HepG2 (cell line): ENCODE data around the gene PTH1R. TPM values are rescaled to one million over a fixed set of nuclear protein-coding genes. Genes with fewer than 3 reads are reported as not detected.

ENCODE experiments used
- ATAC-seq: fragments of 200-7000 bp; cut with Tn5 transposase; 3 replicates; pipeline ENCODE4 v1.9.1; 2020; ENCODE audit warnings: mild to moderate bottlenecking, moderate library complexity
- BruUV-seq: library from RNA; stranded (reverse); fragments of 400-500 nt; replicated peaks from 2 replicates; lab custom pipeline; 2021; lab: Mats Ljungman, UMichigan
- CTCF ChIA-PET: fragments of 300-600 bp; formaldehyde crosslinking; extraction: SDS; loops from one replicate; lab custom pipeline; 2021; ENCODE audit warnings: low total read pairs, inconsistent platforms, low intra/inter-chr PET ratio; lab: Yijun Ruan, JAX
- POLR2A ChIA-PET: fragments of 350-600 bp; sonication (Branson Sonifier 250); formaldehyde crosslinking; loops from one replicate; lab custom pipeline; 2020; ENCODE audit warnings: antibody characterized with exemption, inconsistent platforms; lab: Yijun Ruan, JAX
- DNase-seq: peaks from one replicate; pipeline ENCODE4 v3.0.0-alpha.2; 2015; ENCODE audit warnings: low spot score
- FAIRE-seq: peaks from 3 replicates; lab custom pipeline; 2011; peaks lifted over from hg19 to GRCh38; lab: Jason Lieb, UNC
- H2AFZ ChIP-seq: one replicate; pipeline ENCODE4 v1.6.1; 2011; ENCODE audit warnings: low read length, inconsistent platforms
- H3K27ac ChIP-seq: fragments of 300-600 bp; 3 replicates; pipeline ENCODE4 v1.8.0; 2011; ENCODE audit warnings: mixed run types, mild to moderate bottlenecking, mixed read lengths, low read length, inconsistent platforms; ENCODE audit not compliant: insufficient read depth; ENCODE audit errors: extremely low read length
- H3K27me3 ChIP-seq, 2 experiments: fragments of 200-600 bp in 1 of 2; 2 replicates in 1 of 2; 3 replicates in 1 of 2; pipeline versions ENCODE4 v1.6.0 to v1.8.0; 2011; ENCODE audit warnings: low read length in 2 of 2, mild to moderate bottlenecking in 2 of 2, moderate library complexity in 2 of 2, inconsistent platforms in 1 of 2; ENCODE audit not compliant: insufficient read depth in 2 of 2, control insufficient read depth in 1 of 2
- H3K36me3 ChIP-seq, 2 experiments: fragments of 200-600 bp in 1 of 2; replicated peaks in 1 of 2; 2 replicates in 1 of 2; 3 replicates in 1 of 2; pipeline versions ENCODE4 v1.5.1 to v1.8.0; 2011; ENCODE audit warnings: low read length in 2 of 2, inconsistent platforms in 1 of 2; ENCODE audit not compliant: insufficient read depth in 2 of 2, control insufficient read depth in 1 of 2
- H3K4me1 ChIP-seq: 2 replicates; pipeline ENCODE4 v1.5.1; 2012; ENCODE audit warnings: low read length, inconsistent platforms; ENCODE audit not compliant: insufficient read depth
- H3K4me2 ChIP-seq: 2 replicates; pipeline ENCODE4 v1.6.0; 2011; ENCODE audit warnings: low read depth, low read length, inconsistent platforms
- H3K4me3 ChIP-seq, 3 experiments: fragments of 200-600 bp in 1 of 3; sonication (generic), shearing (Covaris generic) in 1 of 3; replicated peaks in 1 of 3; 2 replicates each; pipeline ENCODE4 v1.5.1; 2011 to 2016; ENCODE audit warnings: low read length in 3 of 3, inconsistent platforms in 2 of 3, low read depth in 2 of 3, mild to moderate bottlenecking in 2 of 3, control low read depth in 1 of 3, mixed read lengths in 1 of 3; ENCODE audit not compliant: insufficient read depth in 1 of 3
- H3K79me2 ChIP-seq: one replicate; pipeline ENCODE4 v1.6.1; 2011; ENCODE audit warnings: low read length, inconsistent platforms; ENCODE audit not compliant: insufficient read depth
- H3K9ac ChIP-seq: 2 replicates; pipeline ENCODE4 v1.6.0; 2011; ENCODE audit warnings: mild to moderate bottlenecking, low read depth, low read length, inconsistent platforms; ENCODE audit not compliant: insufficient read depth
- H3K9me3 ChIP-seq: 2 replicates; pipeline ENCODE4 v1.5.1; 2012; ENCODE audit warnings: mild to moderate bottlenecking, low read length
- H4K20me1 ChIP-seq: 2 replicates; pipeline ENCODE4 v1.6.0; 2011; ENCODE audit warnings: inconsistent platforms, mild to moderate bottlenecking, low read length, moderate library complexity; ENCODE audit not compliant: insufficient read depth
- GRHL1 ChIP-seq: sonication (generic); formaldehyde crosslinking; conservative IDR thresholded peaks from 2 replicates; pipeline ENCODE4 v1.8.0; 2022; ENCODE audit warnings: missing genetic modification reagents
- ZFP1 ChIP-seq: IDR thresholded peaks from 2 replicates; pipeline ENCODE4 v1.6.1; 2016
- ZNF672 ChIP-seq: sonication (generic); formaldehyde crosslinking; IDR thresholded peaks from 2 replicates; pipeline ENCODE4 v1.8.1; 2022; ENCODE audit warnings: missing genetic modification reagents
- ZNF766 ChIP-seq: sonication (generic); formaldehyde crosslinking; IDR thresholded peaks from 2 replicates; pipeline ENCODE4 v1.5.0; 2020; ENCODE audit warnings: missing genetic modification reagents, borderline replicate concordance
- ZUFSP ChIP-seq: sonication (generic); formaldehyde crosslinking; IDR thresholded peaks from 2 replicates; pipeline ENCODE4 v1.9.0; 2021; ENCODE audit warnings: missing genetic modification reagents, mild to moderate bottlenecking, borderline replicate concordance
- WGBS: methylation state at CpG from one replicate; pipeline ENCODE4 v1.1.6; 2017; ENCODE audit warnings: low lambda C conversion rate; 5-methylcytosine and 5-hydroxymethylcytosine counted together
- in situ Hi-C: cut with HindIII; loops from 2 replicates; pipeline ENCODE4 v1.10.0; 2017; ENCODE audit warnings: low pct_unique_long_range_greater_than_20kb; ENCODE audit not compliant: extremely low pct_ligation_motif_present
- intact Hi-C: fragments of 100-400 bp; cut with micrococcal nuclease; formaldehyde crosslinking; loops from one replicate; pipeline ENCODE4 v1.10.0; 2022; ENCODE audit not compliant: unreplicated experiment
- polyA plus RNA-seq, 8 experiments: library from polyadenylated mRNA; depleted of rRNA in 3 of 8; stranded (reverse) in 7 of 8; unstranded in 1 of 8; fragments of >200 nt; fragmentation: Illumina TruSeq in 4 of 8; extraction: Trizol in 4 of 8; gene quantifications; 2 replicates each; pipeline versions ENCODE4 v1.2.1 to v1.2.3, GENCODE V29; 2011 to 2016; ENCODE audit warnings: low read depth in 4 of 8, missing spikeins in 1 of 8, mixed read lengths in 1 of 8; ENCODE audit not compliant: insufficient read depth in 1 of 8
- total RNA-seq, 5 experiments: library from RNA; depleted of rRNA; stranded (reverse); fragments of >200 nt; fragmentation: Illumina TruSeq; extraction: Trizol; gene quantifications; 2 replicates each; pipeline ENCODE4 v1.2.3, GENCODE V29; 2016; ENCODE audit warnings: low read depth in 1 of 5

PTH1R gene
- total and polyA plus RNA-seq, 2 of the 13 experiments (the other 11 are each of a cell fraction or from before 2014, with no cell fraction given), result not detected

- no peak for TF ChIP-seq ZUFSP (CRISPR knock-in tag)
- no peak for TF ChIP-seq ZFP1 (CRISPR knock-in tag)
Observed at GRCh38 chr3:46852334-46852720, 25.2 kb upstream of the PTH1R start (continued).

GRCh38 chr3:46852839-46853355 is 24.6 kb upstream of the PTH1R start:
- no CpG with 5 or more reads among the region's 2 CpGs for WGBS
- CTCF ChIA-PET, result no interaction called here
- in situ Hi-C loops, result no loop called here

More at GRCh38 chr3:46852839-46853355, 24.6 kb upstream of the PTH1R start:
- ATAC-seq (no peak), DNase-seq (no peak), FAIRE-seq (no peak)
- Histone ChIP-seq H3K27me3 (peaks cover 4 to 19% of the 10 kb centered on the region in 2 experiments; a peak in 3 of 5 replicates), H3K79me2 (no peaks in the 10 kb centered on the region), H3K9me3 (no peaks in the 10 kb centered on the region), H2AFZ (no peak overlapping the region), H4K20me1 (no peaks in the 10 kb centered on the region), H3K4me3 (no peak overlapping the region), H3K27ac (no peak overlapping the region), H3K36me3 (no peaks in the 10 kb centered on the region), H3K4me1 (peaks cover 17% of the 10 kb centered on the region), H3K4me2 (no peak overlapping the region), H3K9ac (no peak overlapping the region)
- POLR2A ChIA-PET, result no interaction called here
- intact Hi-C loops, result no loop called here
- BruUV-seq, result no TSS peak
- no peak for TF ChIP-seq GRHL1 (CRISPR knock-in tag)
- no peak for TF ChIP-seq ZNF766 (CRISPR knock-in tag)
- TF ChIP-seq ZNF672 (CRISPR knock-in tag), result no peak
